Stimulated activated naive CD8-positive, alpha-beta T cell treated with anti-CD3 and anti-CD28 coated beads, Interleukin-15, amount 100 ng/mL, for 72 hours (primary cell): ENCODE results near the gene LGALS9.
"Not testable (repeated sequence)": the region's sequence is repeated elsewhere in the genome, so short reads cannot be mapped to it uniquely, and the experiment has no call there.

Experiments
- ATAC-seq: fragments of 150-1000 bp; cut with Tn5 transposase; 2 replicates; pipeline ENCODE4 v1.10.0; 2021; ENCODE audit warnings: mild to moderate bottlenecking, moderate library complexity
- DNase-seq, 2 donors: peaks; one replicate each; pipeline ENCODE4 v3.0.0; 2021 to 2022
- H3K27ac Mint-ChIP-seq, 2 donors: one replicate each; pipeline ENCODE4 v1.8.0; 2022; ENCODE audit warnings: mild to moderate bottlenecking in 2 of 2, mixed read lengths in 2 of 2, moderate library complexity in 2 of 2
- H3K27me3 Mint-ChIP-seq: one replicate; pipeline ENCODE4 v1.8.0; 2022; ENCODE audit warnings: mixed read lengths
- H3K4me1 Mint-ChIP-seq: one replicate; pipeline ENCODE4 v1.8.0; 2022; ENCODE audit warnings: mild to moderate bottlenecking, mixed read lengths
- H3K4me3 Mint-ChIP-seq, 2 donors: one replicate each; pipeline ENCODE4 v1.8.0; 2022; ENCODE audit warnings: mild to moderate bottlenecking in 2 of 2, mixed read lengths in 2 of 2, moderate library complexity in 1 of 2
- H3K9me3 Mint-ChIP-seq, 2 donors: one replicate each; pipeline ENCODE4 v1.8.0; 2022; ENCODE audit warnings: mixed read lengths in 2 of 2

The LGALS9 gene

GRCh38 chr17:27651411-27652345 lies 20.7 kb downstream of the LGALS9 start:
- Mint-ChIP-seq H3K9me3 (no peaks in the 10 kb centered on the region), H3K27ac (no peak overlapping the region), H3K27me3 (peaks cover 15% of the 10 kb centered on the region), H3K4me3 (no peak overlapping the region), H3K4me1 (peaks cover 14% of the 10 kb centered on the region)
- peak; percentile 54 for ATAC-seq
- peak; percentile 68 to 69 for DNase-seq

- DNase-seq, ATAC-seq, H3K4me3 Mint-ChIP-seq, H3K9me3 Mint-ChIP-seq: not testable (repeated sequence)
- H3K4me1 Mint-ChIP-seq: peaks cover 14% of the 10 kb centered on the region
- H3K27me3 Mint-ChIP-seq: peaks cover 15% of the 10 kb centered on the region
- peak overlapping the region in 1 of 2 donors; percentile 35 for H3K27ac Mint-ChIP-seq
Observed at GRCh38 chr17:27653449-27653971, 22.5 kb downstream of the LGALS9 start.

- Mint-ChIP-seq H3K4me1 (peaks cover 14% of the 10 kb centered on the region), H3K27ac (no peak overlapping the region), H3K4me3 (no peak overlapping the region), H3K27me3 (peaks cover 15% of the 10 kb centered on the region), H3K9me3 (no peaks in the 10 kb centered on the region)
- ATAC-seq (no peak), DNase-seq (no peak)
Observed at GRCh38 chr17:27654136-27654535, 23.1 kb downstream of the LGALS9 start.

- ATAC-seq (peak; percentile 92), DNase-seq (peak; percentile 74 to 81)
- no peak overlapping the region for H3K4me3 Mint-ChIP-seq
- H3K27me3 Mint-ChIP-seq: peaks cover 15% of the 10 kb centered on the region
- peak overlapping the region; percentile 76 to 87 for H3K27ac Mint-ChIP-seq
- no peaks in the 10 kb centered on the region for H3K9me3 Mint-ChIP-seq
- H3K4me1 Mint-ChIP-seq: peaks cover 14% of the 10 kb centered on the region
Observed at GRCh38 chr17:27654654-27655524, 23.9 kb downstream of the LGALS9 start.

GRCh38 chr17:27655525-27656111 lies 24.6 kb downstream of the LGALS9 start:
- ATAC-seq, H3K4me3 Mint-ChIP-seq: not testable (repeated sequence)

GRCh38 chr17:27656620-27657019 lies 25.6 kb downstream of the LGALS9 start:
- peaks cover 10% of the 10 kb centered on the region for H3K4me1 Mint-ChIP-seq
- not testable (repeated sequence) for H3K4me3 Mint-ChIP-seq, H3K9me3 Mint-ChIP-seq, DNase-seq, H3K27ac Mint-ChIP-seq, ATAC-seq
- peaks cover 15% of the 10 kb centered on the region for H3K27me3 Mint-ChIP-seq

More at GRCh38 chr17:27655525-27656111, 24.6 kb downstream of the LGALS9 start:
- H3K9me3 Mint-ChIP-seq, H3K27ac Mint-ChIP-seq, DNase-seq: not testable (repeated sequence)
- peaks cover 14% of the 10 kb centered on the region for H3K4me1 Mint-ChIP-seq
- peaks cover 15% of the 10 kb centered on the region for H3K27me3 Mint-ChIP-seq

- Mint-ChIP-seq H3K27ac (no peak overlapping the region), H3K4me1 (peaks cover 8% of the 10 kb centered on the region), H3K4me3 (no peak overlapping the region), H3K9me3 (no peaks in the 10 kb centered on the region), H3K27me3 (peaks cover 10% of the 10 kb centered on the region)
- no peak for DNase-seq
- ATAC-seq: no peak
Observed at GRCh38 chr17:27657620-27658019, 26.6 kb downstream of the LGALS9 start.

- H3K4me3 Mint-ChIP-seq: no peak overlapping the region
- ATAC-seq (no peak), DNase-seq (no peak)
- no peak overlapping the region for H3K27ac Mint-ChIP-seq
- peaks cover 4% of the 10 kb centered on the region for H3K4me1 Mint-ChIP-seq
- no peaks in the 10 kb centered on the region for H3K9me3 Mint-ChIP-seq
- H3K27me3 Mint-ChIP-seq: peaks cover 2% of the 10 kb centered on the region
Observed at GRCh38 chr17:27659683-27660082, 28.7 kb downstream of the LGALS9 start.

GRCh38 chr17:27660436-27660835 lies 29.4 kb downstream of the LGALS9 start:
- DNase-seq: no peak
- Mint-ChIP-seq H3K27ac (no peak overlapping the region), H3K4me3 (no peak overlapping the region)

GRCh38 chr17:27663936-27664605 lies 33.1 kb downstream of the LGALS9 start:
- H3K4me1 Mint-ChIP-seq: no peaks in the 10 kb centered on the region
- no peak for DNase-seq
- no peaks in the 10 kb centered on the region for H3K27me3 Mint-ChIP-seq
- H3K27ac Mint-ChIP-seq: no peak overlapping the region
- H3K9me3 Mint-ChIP-seq: no peaks in the 10 kb centered on the region
- no peak overlapping the region for H3K4me3 Mint-ChIP-seq
- ATAC-seq: no peak

More at GRCh38 chr17:27660436-27660835, 29.4 kb downstream of the LGALS9 start:
- Mint-ChIP-seq H3K27me3 (no peaks in the 10 kb centered on the region), H3K4me1 (no peaks in the 10 kb centered on the region), H3K9me3 (no peaks in the 10 kb centered on the region)
- ATAC-seq: no peak

- Mint-ChIP-seq H3K4me3 (no peak overlapping the region), H3K9me3 (no peaks in the 10 kb centered on the region), H3K27ac (no peak overlapping the region), H3K27me3 (no peaks in the 10 kb centered on the region), H3K4me1 (no peaks in the 10 kb centered on the region)
- ATAC-seq (no peak), DNase-seq (no peak)
Observed at GRCh38 chr17:27664606-27664965, 33.6 kb downstream of the LGALS9 start.

- no peak for DNase-seq
- no peaks in the 10 kb centered on the region for H3K9me3 Mint-ChIP-seq
- ATAC-seq: no peak
- H3K27ac Mint-ChIP-seq: no peak overlapping the region
- H3K4me1 Mint-ChIP-seq: no peaks in the 10 kb centered on the region
- H3K4me3 Mint-ChIP-seq: no peak overlapping the region
- H3K27me3 Mint-ChIP-seq: no peaks in the 10 kb centered on the region
Observed at GRCh38 chr17:27665549-27665948, 34.6 kb downstream of the LGALS9 start.

GRCh38 chr17:27666270-27666669 lies 35.3 kb downstream of the LGALS9 start:
- H3K4me1 Mint-ChIP-seq, H3K9me3 Mint-ChIP-seq, H3K27me3 Mint-ChIP-seq, ATAC-seq, DNase-seq, H3K27ac Mint-ChIP-seq, H3K4me3 Mint-ChIP-seq: not testable (repeated sequence)

GRCh38 chr17:27666831-27667560 lies 36.0 kb downstream of the LGALS9 start:
- Mint-ChIP-seq H3K4me1 (no peaks in the 10 kb centered on the region), H3K9me3 (no peaks in the 10 kb centered on the region), H3K27ac (peak overlapping the region in 1 of 2 donors; percentile 82), H3K4me3 (no peak overlapping the region), H3K27me3 (no peaks in the 10 kb centered on the region)
- ATAC-seq (no peak), DNase-seq (no peak)
